ENCODE results near the gene TMEM116. TPM values are rescaled to one million over a fixed set of nuclear protein-coding genes. Genes with fewer than 3 reads are reported as not detected.

The TMEM116 gene
- total RNA-seq, 1 donor from 2014 or later: 9.9 TPM

GRCh38 chr12:111936869-111937268 lies 76.1 kb downstream of the TMEM116 start:
- Mint-ChIP-seq H3K4me1 (ENCODE audit: unreplicated experiment) (no peaks in the 10 kb centered on the region), H3K27ac (ENCODE audit: unreplicated experiment) (no peak overlapping the region), H3K36me3 (ENCODE audit: unreplicated experiment) (no peaks in the 10 kb centered on the region), H3K9me3 (ENCODE audit: unreplicated experiment) (no peaks in the 10 kb centered on the region), H3K4me3 (ENCODE audit: unreplicated experiment) (no peak overlapping the region), H3K27me3 (ENCODE audit: unreplicated experiment) (no peaks in the 10 kb centered on the region)
- no peak for TF ChIP-seq CTCF (IDR thresholded peaks at IDR 0.05)
- no peak for DNase-seq (ENCODE audit: extremely low spot score, unreplicated experiment)

- Mint-ChIP-seq H3K4me1 (ENCODE audit: unreplicated experiment) (no peaks in the 10 kb centered on the region), H3K27me3 (ENCODE audit: unreplicated experiment) (no peaks in the 10 kb centered on the region), H3K36me3 (ENCODE audit: unreplicated experiment) (no peaks in the 10 kb centered on the region), H3K9me3 (ENCODE audit: unreplicated experiment) (no peaks in the 10 kb centered on the region), H3K4me3 (ENCODE audit: unreplicated experiment) (no peak overlapping the region), H3K27ac (ENCODE audit: unreplicated experiment) (no peak overlapping the region)
- no peak for DNase-seq (ENCODE audit: extremely low spot score, unreplicated experiment)
- TF ChIP-seq CTCF (IDR thresholded peaks at IDR 0.05): no peak
Measured at GRCh38 chr12:111932241-111932640, 80.7 kb downstream of the TMEM116 start.

GRCh38 chr12:111927346-111927745 lies 85.6 kb downstream of the TMEM116 start:
- Mint-ChIP-seq H3K27me3 (ENCODE audit: unreplicated experiment) (no peaks in the 10 kb centered on the region), H3K27ac (ENCODE audit: unreplicated experiment) (no peak overlapping the region), H3K4me1 (ENCODE audit: unreplicated experiment) (no peaks in the 10 kb centered on the region), H3K9me3 (ENCODE audit: unreplicated experiment) (no peaks in the 10 kb centered on the region), H3K36me3 (ENCODE audit: unreplicated experiment) (no peaks in the 10 kb centered on the region), H3K4me3 (ENCODE audit: unreplicated experiment) (no peak overlapping the region)
- no peak for DNase-seq (ENCODE audit: extremely low spot score, unreplicated experiment)
- no peak for TF ChIP-seq CTCF (IDR thresholded peaks at IDR 0.05)

- no peak for TF ChIP-seq CTCF (IDR thresholded peaks at IDR 0.05)
Measured at GRCh38 chr12:111926631-111927030, 86.3 kb downstream of the TMEM116 start.

GRCh38 chr12:111925171-111925570 lies 87.8 kb downstream of the TMEM116 start:
- Mint-ChIP-seq H3K4me1 (ENCODE audit: unreplicated experiment) (no peaks in the 10 kb centered on the region), H3K36me3 (ENCODE audit: unreplicated experiment) (no peaks in the 10 kb centered on the region), H3K27me3 (ENCODE audit: unreplicated experiment) (no peaks in the 10 kb centered on the region), H3K9me3 (ENCODE audit: unreplicated experiment) (no peaks in the 10 kb centered on the region), H3K4me3 (ENCODE audit: unreplicated experiment) (no peak overlapping the region), H3K27ac (ENCODE audit: unreplicated experiment) (no peak overlapping the region)
- no peak for TF ChIP-seq CTCF (IDR thresholded peaks at IDR 0.05)
- DNase-seq (ENCODE audit: extremely low spot score, unreplicated experiment): no peak

More at GRCh38 chr12:111926631-111927030, 86.3 kb downstream of the TMEM116 start:
- H3K36me3 Mint-ChIP-seq (ENCODE audit: unreplicated experiment): no peaks in the 10 kb centered on the region
- no peak for DNase-seq (ENCODE audit: extremely low spot score, unreplicated experiment)
- no peaks in the 10 kb centered on the region for H3K9me3 Mint-ChIP-seq (ENCODE audit: unreplicated experiment)
- no peak overlapping the region for H3K27ac Mint-ChIP-seq (ENCODE audit: unreplicated experiment)
- no peaks in the 10 kb centered on the region for H3K27me3 Mint-ChIP-seq (ENCODE audit: unreplicated experiment)
- no peaks in the 10 kb centered on the region for H3K4me1 Mint-ChIP-seq (ENCODE audit: unreplicated experiment)
- H3K4me3 Mint-ChIP-seq (ENCODE audit: unreplicated experiment): no peak overlapping the region
